H9 (cell line): Measurements from ENCODE around the gene ADGRD1. TPM values are rescaled to one million over a fixed set of nuclear protein-coding genes. Genes with fewer than 3 reads are reported as not detected.

ENCODE experiments used
- DNase-seq: peaks from one replicate; pipeline ENCODE4 v3.0.0-alpha.2; 2017
- H2AFZ ChIP-seq: one replicate; pipeline ENCODE4 v1.6.1; 2013; ENCODE audit warnings: mild to moderate bottlenecking, low read length, control low read depth, moderate library complexity
- H2AK5ac ChIP-seq: 2 replicates; pipeline ENCODE4 v1.6.1; 2013; ENCODE audit warnings: low read length, control low read depth, mixed read lengths; ENCODE audit not compliant: insufficient read length
- H2BK120ac ChIP-seq: one replicate; pipeline ENCODE4 v1.6.1; 2013; ENCODE audit warnings: low read depth, mild to moderate bottlenecking, low read length, control low read depth, inconsistent platforms; ENCODE audit not compliant: poor library complexity, severe bottlenecking
- H2BK12ac ChIP-seq: 2 replicates; pipeline ENCODE4 v1.6.1; 2013; ENCODE audit warnings: low read length, control low read depth, mixed read lengths, low read depth; ENCODE audit not compliant: insufficient read length
- H2BK15ac ChIP-seq: 2 replicates; pipeline ENCODE4 v1.6.1; 2013; ENCODE audit warnings: low read depth, low read length, control low read depth
- H2BK20ac ChIP-seq: one replicate; pipeline ENCODE4 v1.6.1; 2013; ENCODE audit warnings: low read depth, mild to moderate bottlenecking, low read length, control low read depth, inconsistent platforms; ENCODE audit not compliant: poor library complexity, severe bottlenecking
- H2BK5ac ChIP-seq: 2 replicates; pipeline ENCODE4 v1.6.1; 2013; ENCODE audit warnings: low read length, control low read depth, mixed read lengths; ENCODE audit not compliant: insufficient read length
- H3K14ac ChIP-seq: 2 replicates; pipeline ENCODE4 v1.6.1; 2013; ENCODE audit warnings: low read length, control low read depth; ENCODE audit not compliant: insufficient read depth
- H3K18ac ChIP-seq: 2 replicates; pipeline ENCODE4 v1.6.1; 2013; ENCODE audit warnings: low read depth, mild to moderate bottlenecking, mixed read lengths, low read length, control low read depth; ENCODE audit not compliant: insufficient read length
- H3K23ac ChIP-seq: 2 replicates; pipeline ENCODE4 v1.6.1; 2013; ENCODE audit warnings: low read length, control low read depth, mixed read lengths, low read depth; ENCODE audit not compliant: insufficient read length
- H3K23me2 ChIP-seq: 2 replicates; pipeline ENCODE4 v1.6.1; 2013; ENCODE audit warnings: low read depth, mild to moderate bottlenecking, mixed read lengths, low read length, control low read depth; ENCODE audit not compliant: insufficient read length, poor library complexity, severe bottlenecking
- H3K27ac ChIP-seq: 2 replicates; pipeline ENCODE4 v1.5.1; 2013; ENCODE audit warnings: low read length, control low read depth, mixed read lengths, low read depth; ENCODE audit not compliant: insufficient read length
- H3K27me3 ChIP-seq: 2 replicates; pipeline ENCODE4 v1.6.1; 2013; ENCODE audit warnings: low read length, control low read depth, inconsistent platforms; ENCODE audit not compliant: insufficient read depth
- H3K4ac ChIP-seq: 2 replicates; pipeline ENCODE4 v1.6.1; 2013; ENCODE audit warnings: low read depth, mild to moderate bottlenecking, control low read depth, inconsistent platforms, low read length, moderate library complexity
- H3K4me1 ChIP-seq: 2 replicates; pipeline ENCODE4 v1.6.1; 2013; ENCODE audit warnings: low read length, control low read depth, inconsistent platforms; ENCODE audit not compliant: insufficient read depth
- H3K4me2 ChIP-seq: 2 replicates; pipeline ENCODE4 v1.6.1; 2013; ENCODE audit warnings: low read length, control low read depth, mixed read lengths; ENCODE audit not compliant: insufficient read length, insufficient read depth
- H3K56ac ChIP-seq: 2 replicates; pipeline ENCODE4 v1.6.1; 2013; ENCODE audit warnings: low read depth, mild to moderate bottlenecking, mixed read lengths, low read length, control low read depth; ENCODE audit not compliant: insufficient read length
- H3K79me1 ChIP-seq: 2 replicates; pipeline ENCODE4 v1.6.1; 2013; ENCODE audit warnings: low read depth, mild to moderate bottlenecking, moderate library complexity, low read length, control low read depth, inconsistent platforms; ENCODE audit not compliant: insufficient read depth, poor library complexity, severe bottlenecking
- H3K79me2 ChIP-seq: 2 replicates; pipeline ENCODE4 v1.6.1; 2013; ENCODE audit warnings: low read length, control low read depth, inconsistent platforms; ENCODE audit not compliant: insufficient read depth
- H3K9ac ChIP-seq: 2 replicates; pipeline ENCODE4 v1.6.1; 2013; ENCODE audit warnings: low read length, control low read depth, mixed read lengths; ENCODE audit not compliant: insufficient read length; ENCODE audit errors: extremely low read depth
- H3K9me3 ChIP-seq: one replicate; pipeline ENCODE4 v1.6.1; 2013; ENCODE audit warnings: low read depth, low read length, inconsistent platforms; ENCODE audit not compliant: control insufficient read depth
- H3T11ph ChIP-seq: one replicate; pipeline ENCODE4 v1.6.1; 2013; ENCODE audit warnings: mild to moderate bottlenecking, low read length, control low read depth, inconsistent platforms
- H4K20me1 ChIP-seq: one replicate; pipeline ENCODE4 v1.6.1; 2013; ENCODE audit not compliant: control insufficient read depth, insufficient read length, insufficient read depth
- H4K5ac ChIP-seq: 2 replicates; pipeline ENCODE4 v1.6.1; 2013; ENCODE audit warnings: low read depth, mild to moderate bottlenecking, mixed read lengths, low read length, control low read depth; ENCODE audit not compliant: insufficient read length
- H4K8ac ChIP-seq: replicated peaks from 2 replicates; pipeline ENCODE4 v1.6.1; 2013; ENCODE audit warnings: low read length, control low read depth, mixed read lengths, low read depth; ENCODE audit not compliant: insufficient read length
- H4K91ac ChIP-seq: 2 replicates; pipeline ENCODE4 v1.6.1; 2013; ENCODE audit warnings: low read depth, mild to moderate bottlenecking, moderate library complexity, mixed read lengths, low read length, control low read depth; ENCODE audit not compliant: insufficient read length
- H3K27ac Mint-ChIP-seq, 3 experiments: 2 replicates in 2 of 3; 3 replicates in 1 of 3; pipeline ENCODE4 v1.8.0; 2020 to 2021; ENCODE audit warnings: mixed read lengths in 3 of 3, mild to moderate bottlenecking in 1 of 3, moderate library complexity in 1 of 3
- H3K27me3 Mint-ChIP-seq: 2 replicates; pipeline ENCODE4 v1.8.0; 2021; ENCODE audit warnings: low read depth, mild to moderate bottlenecking, moderate library complexity, mixed read lengths
- H3K36me3 Mint-ChIP-seq, 3 experiments: 2 replicates in 2 of 3; 3 replicates in 1 of 3; pipeline ENCODE4 v1.8.0; 2020 to 2021; ENCODE audit warnings: low read depth in 3 of 3, mixed read lengths in 3 of 3; ENCODE audit not compliant: insufficient read depth in 1 of 3
- H3K4me1 Mint-ChIP-seq, 2 experiments: 2 replicates each; pipeline ENCODE4 v1.8.0; 2020; ENCODE audit warnings: mixed read lengths in 2 of 2
- H3K4me3 Mint-ChIP-seq, 2 experiments: 2 replicates in 1 of 2; 3 replicates in 1 of 2; pipeline ENCODE4 v1.8.0; 2020 to 2021; ENCODE audit warnings: mild to moderate bottlenecking in 2 of 2, mixed read lengths in 2 of 2, moderate library complexity in 1 of 2
- H3K9me3 Mint-ChIP-seq, 2 experiments: 2 replicates in 1 of 2; 3 replicates in 1 of 2; pipeline ENCODE4 v1.8.0; 2020; ENCODE audit warnings: mild to moderate bottlenecking in 2 of 2, mixed read lengths in 2 of 2, moderate library complexity in 1 of 2
- WGBS: extraction: QIAGEN DNeasy Blood & Tissue Kit; methylation state at CpG from one replicate; pipeline ENCODE4 v1.1.7; 2013; ENCODE audit warnings: missing lambda C conversion rate, low lambda C conversion rate, mixed read lengths; ENCODE audit not compliant: insufficient read length; ENCODE audit errors: extremely low coverage; 5-methylcytosine and 5-hydroxymethylcytosine counted together
- total RNA-seq: library from RNA; stranded (reverse); gene quantifications from 2 replicates; pipeline ENCODE4 v1.2.1, GENCODE V29; 2021
- TF ChIP-seq, protein P1 (sequence below): fragments of 200-600 bp; sonication (generic); conservative IDR thresholded peaks from 3 replicates; pipeline ENCODE4 v1.8.0; 2021; ENCODE audit warnings: antibody characterized with exemption, mild to moderate bottlenecking

ADGRD1 gene
- total RNA-seq, 1 experiment from 2014 or later: 0.52 TPM

GRCh38 chr12:130993759-130994670 lies 40.3 kb downstream of the ADGRD1 start:
- H3K79me1 ChIP-seq: no peaks in the 10 kb centered on the region
- H2AK5ac ChIP-seq: no peak overlapping the region
- H3K4me1 Mint-ChIP-seq: peaks cover 0 to 7% of the 10 kb centered on the region in 2 experiments; a peak in 1 of 4 replicates
- no peak overlapping the region for H2AFZ ChIP-seq
- no peaks in the 10 kb centered on the region for H3K4me1 ChIP-seq
- H2BK15ac ChIP-seq: no peak overlapping the region
- H3K9me3 ChIP-seq: no peaks in the 10 kb centered on the region
- no peak overlapping the region for H3K18ac ChIP-seq
- no peak overlapping the region for H3K27ac ChIP-seq
- no peak overlapping the region for H4K5ac ChIP-seq
- H3K4ac ChIP-seq: no peak overlapping the region
- peaks cover 6 to 12% (median 6%) of the 10 kb centered on the region in 3 experiments; a peak in 6 of 7 replicates for H3K36me3 Mint-ChIP-seq
- peaks cover 6% of the 10 kb centered on the region for H3K27me3 Mint-ChIP-seq
- TF ChIP-seq, protein P1, sequence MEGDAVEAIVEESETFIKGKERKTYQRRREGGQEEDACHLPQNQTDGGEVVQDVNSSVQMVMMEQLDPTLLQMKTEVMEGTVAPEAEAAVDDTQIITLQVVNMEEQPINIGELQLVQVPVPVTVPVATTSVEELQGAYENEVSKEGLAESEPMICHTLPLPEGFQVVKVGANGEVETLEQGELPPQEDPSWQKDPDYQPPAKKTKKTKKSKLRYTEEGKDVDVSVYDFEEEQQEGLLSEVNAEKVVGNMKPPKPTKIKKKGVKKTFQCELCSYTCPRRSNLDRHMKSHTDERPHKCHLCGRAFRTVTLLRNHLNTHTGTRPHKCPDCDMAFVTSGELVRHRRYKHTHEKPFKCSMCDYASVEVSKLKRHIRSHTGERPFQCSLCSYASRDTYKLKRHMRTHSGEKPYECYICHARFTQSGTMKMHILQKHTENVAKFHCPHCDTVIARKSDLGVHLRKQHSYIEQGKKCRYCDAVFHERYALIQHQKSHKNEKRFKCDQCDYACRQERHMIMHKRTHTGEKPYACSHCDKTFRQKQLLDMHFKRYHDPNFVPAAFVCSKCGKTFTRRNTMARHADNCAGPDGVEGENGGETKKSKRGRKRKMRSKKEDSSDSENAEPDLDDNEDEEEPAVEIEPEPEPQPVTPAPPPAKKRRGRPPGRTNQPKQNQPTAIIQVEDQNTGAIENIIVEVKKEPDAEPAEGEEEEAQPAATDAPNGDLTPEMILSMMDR: no peak
- H3K23me2 ChIP-seq: no peaks in the 10 kb centered on the region
- no peak overlapping the region for H3K14ac ChIP-seq
- no peak for DNase-seq
- H2BK120ac ChIP-seq: no peak overlapping the region
- no peak overlapping the region for H3K56ac ChIP-seq
- no peak overlapping the region for H3K4me2 ChIP-seq
- H3K79me2 ChIP-seq: no peaks in the 10 kb centered on the region
- H3K27ac Mint-ChIP-seq: no peak overlapping the region
- no CpG with 5 or more reads among the region's 32 CpGs for WGBS
- H3K9ac ChIP-seq: no peak overlapping the region
- peaks cover 19 to 22% of the 10 kb centered on the region in 2 experiments for H3K9me3 Mint-ChIP-seq
- no peak overlapping the region for H4K8ac ChIP-seq
- H4K20me1 ChIP-seq: no peaks in the 10 kb centered on the region
- no peak overlapping the region for H2BK5ac ChIP-seq
- no peak overlapping the region for H3K23ac ChIP-seq
- H4K91ac ChIP-seq: no peak overlapping the region
- no peak overlapping the region for H2BK12ac ChIP-seq
- H2BK20ac ChIP-seq: no peak overlapping the region
- H3K27me3 ChIP-seq: no peaks in the 10 kb centered on the region
- H3T11ph ChIP-seq: no peak overlapping the region
- no peak overlapping the region for H3K4me3 Mint-ChIP-seq
